Loucy (cell line): ENCODE measurements around the gene TNFRSF1B.
"Not testable (repeated sequence)": the region's sequence is repeated elsewhere in the genome, so short reads cannot be mapped to it uniquely, and the experiment has no call there.

ENCODE experiments used
- H2AFZ ChIP-seq: fragments of 200-600 bp; sonication (generic); 2 replicates; pipeline ENCODE4 v1.6.0; 2016; ENCODE audit warnings: antibody characterized with exemption, mild to moderate bottlenecking, low read length, moderate library complexity
- H3F3A ChIP-seq: fragments of 200-600 bp; 2 replicates; pipeline ENCODE4 v1.6.0; 2016; ENCODE audit warnings: antibody characterized with exemption, low read depth, mild to moderate bottlenecking
- H3K27me3 ChIP-seq: fragments of 200-600 bp; sonication (generic); 2 replicates; pipeline ENCODE4 v1.6.1; 2014; ENCODE audit warnings: low read length, mild to moderate bottlenecking; ENCODE audit not compliant: insufficient read depth, poor library complexity, severe bottlenecking
- H3K36me3 ChIP-seq: fragments of 200-600 bp; sonication (generic); 2 replicates; pipeline ENCODE4 v1.6.1; 2016; ENCODE audit warnings: low read length; ENCODE audit not compliant: insufficient read depth
- H3K4me1 ChIP-seq: fragments of 200-600 bp; sonication (generic); 2 replicates; pipeline ENCODE4 v1.5.1; 2014; ENCODE audit warnings: low read length, mild to moderate bottlenecking; ENCODE audit not compliant: insufficient read depth, poor library complexity, severe bottlenecking
- H3K4me2 ChIP-seq: fragments of 200-600 bp; sonication (generic); 2 replicates; pipeline ENCODE4 v1.6.0; 2014; ENCODE audit warnings: antibody characterized with exemption, low read length, low read depth, mild to moderate bottlenecking; ENCODE audit not compliant: poor library complexity, severe bottlenecking
- H3K4me3 ChIP-seq: fragments of 200-600 bp; sonication (generic); 2 replicates; pipeline ENCODE4 v1.5.1; 2014; ENCODE audit warnings: low read length, mild to moderate bottlenecking, mixed read lengths; ENCODE audit not compliant: poor library complexity, severe bottlenecking
- H3K79me2 ChIP-seq: fragments of 200-600 bp; sonication (generic); 2 replicates; pipeline ENCODE4 v1.6.1; 2014; ENCODE audit warnings: low read length; ENCODE audit not compliant: insufficient read depth
- H3K9ac ChIP-seq: fragments of 200-600 bp; sonication (generic); 2 replicates; pipeline ENCODE4 v1.6.0; 2014; ENCODE audit warnings: mild to moderate bottlenecking, low read depth, low read length, moderate library complexity; ENCODE audit not compliant: poor library complexity, severe bottlenecking
- H3K9me2 ChIP-seq: fragments of 200-600 bp; sonication (generic); replicated peaks from 2 replicates; pipeline ENCODE4 v1.6.1; 2016; ENCODE audit warnings: low read depth, low read length, mixed read lengths
- H3K9me3 ChIP-seq: fragments of 200-600 bp; sonication (generic); 2 replicates; pipeline ENCODE4 v1.6.1; 2014; ENCODE audit warnings: mild to moderate bottlenecking, antibody characterized with exemption, low read length, low read depth; ENCODE audit not compliant: insufficient read depth
- H4K20me1 ChIP-seq: fragments of 200-600 bp; sonication (generic); 2 replicates; pipeline ENCODE4 v1.6.0; 2014; ENCODE audit warnings: antibody characterized with exemption, low read length, mild to moderate bottlenecking; ENCODE audit not compliant: insufficient read depth, poor library complexity, severe bottlenecking
- EZH2phosphoT487 ChIP-seq: fragments of 200-600 bp; IDR thresholded peaks from 2 replicates; pipeline ENCODE4 v1.6.1; 2018; ENCODE audit warnings: antibody characterized with exemption, mild to moderate bottlenecking, moderate library complexity, borderline replicate concordance
- TF ChIP-seq, protein P1 (sequence below): fragments of 200-600 bp; sonication (generic); conservative IDR thresholded peaks from 2 replicates; pipeline ENCODE4 v1.5.1; 2014; ENCODE audit warnings: mild to moderate bottlenecking, antibody characterized with exemption, low read length

TNFRSF1B gene

GRCh38 chr1:12219800-12220199 is 53.0 kb downstream of the TNFRSF1B start:
- no peak overlapping the region for H3K4me3 ChIP-seq
- no peak overlapping the region for H3K9ac ChIP-seq
- no peaks in the 10 kb centered on the region for H3K27me3 ChIP-seq
- H2AFZ ChIP-seq: no peak overlapping the region
- peaks cover 4% of the 10 kb centered on the region; the same call in 1 of the 2 replicates for H3K9me3 ChIP-seq
- H3K9me2 ChIP-seq: no peaks in the 10 kb centered on the region
- H3K79me2 ChIP-seq: no peaks in the 10 kb centered on the region
- TF ChIP-seq EZH2phosphoT487: no peak
- TF ChIP-seq, protein P1, sequence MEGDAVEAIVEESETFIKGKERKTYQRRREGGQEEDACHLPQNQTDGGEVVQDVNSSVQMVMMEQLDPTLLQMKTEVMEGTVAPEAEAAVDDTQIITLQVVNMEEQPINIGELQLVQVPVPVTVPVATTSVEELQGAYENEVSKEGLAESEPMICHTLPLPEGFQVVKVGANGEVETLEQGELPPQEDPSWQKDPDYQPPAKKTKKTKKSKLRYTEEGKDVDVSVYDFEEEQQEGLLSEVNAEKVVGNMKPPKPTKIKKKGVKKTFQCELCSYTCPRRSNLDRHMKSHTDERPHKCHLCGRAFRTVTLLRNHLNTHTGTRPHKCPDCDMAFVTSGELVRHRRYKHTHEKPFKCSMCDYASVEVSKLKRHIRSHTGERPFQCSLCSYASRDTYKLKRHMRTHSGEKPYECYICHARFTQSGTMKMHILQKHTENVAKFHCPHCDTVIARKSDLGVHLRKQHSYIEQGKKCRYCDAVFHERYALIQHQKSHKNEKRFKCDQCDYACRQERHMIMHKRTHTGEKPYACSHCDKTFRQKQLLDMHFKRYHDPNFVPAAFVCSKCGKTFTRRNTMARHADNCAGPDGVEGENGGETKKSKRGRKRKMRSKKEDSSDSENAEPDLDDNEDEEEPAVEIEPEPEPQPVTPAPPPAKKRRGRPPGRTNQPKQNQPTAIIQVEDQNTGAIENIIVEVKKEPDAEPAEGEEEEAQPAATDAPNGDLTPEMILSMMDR: no peak
- H3F3A ChIP-seq: no peaks in the 10 kb centered on the region
- no peaks in the 10 kb centered on the region for H4K20me1 ChIP-seq
- no peaks in the 10 kb centered on the region for H3K36me3 ChIP-seq
- no peak overlapping the region for H3K4me2 ChIP-seq
- H3K4me1 ChIP-seq: no peaks in the 10 kb centered on the region

DNA sequence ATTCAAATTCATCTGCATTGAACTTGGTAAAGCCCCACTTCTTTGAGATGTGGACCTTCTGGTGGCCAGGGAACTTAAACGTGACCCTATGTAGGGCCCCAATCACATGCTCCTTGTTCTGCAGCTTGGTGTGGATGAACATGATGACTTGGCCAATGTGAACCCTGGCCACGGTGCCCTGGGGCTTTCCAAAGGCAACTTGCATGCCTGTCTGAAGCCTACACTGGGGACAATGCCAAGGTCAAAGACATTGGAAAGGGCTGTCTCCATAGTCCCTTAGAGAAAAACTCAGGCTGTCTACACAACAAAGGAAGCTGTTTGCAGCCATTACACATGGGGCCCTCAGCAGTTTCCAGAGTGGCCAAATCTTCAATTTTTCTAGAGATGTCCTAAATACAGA is 54.1 kb downstream of the TNFRSF1B start:
- no peaks in the 10 kb centered on the region for H3K27me3 ChIP-seq
- H3K79me2 ChIP-seq: no peaks in the 10 kb centered on the region
- no peaks in the 10 kb centered on the region for H3K9me2 ChIP-seq
- H3K4me2 ChIP-seq: no peak overlapping the region
- H3K36me3 ChIP-seq: no peaks in the 10 kb centered on the region
- H2AFZ ChIP-seq: no peak overlapping the region
- H3K4me3 ChIP-seq: no peak overlapping the region
- peaks cover 4% of the 10 kb centered on the region; the same call in 1 of the 2 replicates for H3K9me3 ChIP-seq
- no peak overlapping the region for H3K9ac ChIP-seq
- H3K4me1 ChIP-seq: no peaks in the 10 kb centered on the region
- no peak for TF ChIP-seq EZH2phosphoT487
- TF ChIP-seq, protein P1: no peak
- H3F3A ChIP-seq: no peaks in the 10 kb centered on the region
- H4K20me1 ChIP-seq: no peaks in the 10 kb centered on the region

- not testable (repeated sequence) for H3F3A ChIP-seq, H3K4me2 ChIP-seq, H3K9me3 ChIP-seq, H3K9ac ChIP-seq, H3K79me2 ChIP-seq, H3K36me3 ChIP-seq, H2AFZ ChIP-seq, H4K20me1 ChIP-seq, H3K4me1 ChIP-seq, H3K9me2 ChIP-seq, H3K4me3 ChIP-seq, H3K27me3 ChIP-seq
Measured at GRCh38 chr1:12222700-12223099, 55.9 kb downstream of the TNFRSF1B start.

DNA sequence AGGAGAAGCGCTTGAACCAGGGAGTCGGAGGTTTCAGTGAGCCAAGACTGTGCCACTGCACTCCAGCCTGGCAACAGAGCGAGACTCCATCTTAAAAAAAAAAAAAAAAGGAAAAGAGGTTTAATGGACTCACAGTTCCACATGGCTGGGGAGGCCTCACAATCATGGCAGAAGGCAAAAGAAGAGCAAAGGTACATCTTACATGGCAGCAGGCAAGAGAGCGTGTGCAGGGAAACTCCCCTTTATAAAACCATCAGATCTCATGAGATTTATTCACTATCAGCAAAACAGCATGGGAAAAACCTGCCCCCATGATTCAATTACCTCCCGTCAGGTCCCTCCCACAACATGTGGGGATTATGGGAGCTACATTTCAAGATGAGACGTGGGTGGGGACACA is 57.3 kb downstream of the TNFRSF1B start:
- not testable (repeated sequence) for H3K4me2 ChIP-seq, H3K36me3 ChIP-seq, H4K20me1 ChIP-seq, H3K4me1 ChIP-seq, H3K9me2 ChIP-seq, H3K4me3 ChIP-seq, H3K9me3 ChIP-seq, H3K79me2 ChIP-seq, H3F3A ChIP-seq, H3K9ac ChIP-seq, H3K27me3 ChIP-seq, H2AFZ ChIP-seq
